Amniotic epithelial cell (primary cell): ENCODE results near the gene MISP.

ENCODE experiments used
- DNase-seq: peaks from one replicate; pipeline ENCODE4 v3.0.0-alpha.2; 2010; ENCODE audit warnings: low read depth

Gene MISP

DNA sequence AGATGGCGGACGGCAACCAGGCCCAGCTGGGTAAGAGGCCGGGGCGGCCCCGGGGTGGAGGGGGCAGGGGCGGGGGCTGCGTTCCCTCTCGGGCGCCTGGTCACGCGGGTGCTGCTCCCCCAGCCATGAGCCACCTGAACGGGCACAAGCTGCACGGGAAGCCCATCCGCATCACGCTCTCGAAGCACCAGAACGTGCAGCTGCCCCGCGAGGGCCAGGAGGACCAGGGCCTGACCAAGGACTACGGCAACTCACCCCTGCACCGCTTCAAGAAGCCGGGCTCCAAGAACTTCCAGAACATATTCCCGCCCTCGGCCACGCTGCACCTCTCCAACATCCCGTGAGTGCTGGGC, 57.5 kb downstream of the MISP start:
- no peak for DNase-seq

- DNase-seq, result no peak
Observed at GRCh38 chr19:810077-810855, 59.4 kb downstream of the MISP start.

DNA sequence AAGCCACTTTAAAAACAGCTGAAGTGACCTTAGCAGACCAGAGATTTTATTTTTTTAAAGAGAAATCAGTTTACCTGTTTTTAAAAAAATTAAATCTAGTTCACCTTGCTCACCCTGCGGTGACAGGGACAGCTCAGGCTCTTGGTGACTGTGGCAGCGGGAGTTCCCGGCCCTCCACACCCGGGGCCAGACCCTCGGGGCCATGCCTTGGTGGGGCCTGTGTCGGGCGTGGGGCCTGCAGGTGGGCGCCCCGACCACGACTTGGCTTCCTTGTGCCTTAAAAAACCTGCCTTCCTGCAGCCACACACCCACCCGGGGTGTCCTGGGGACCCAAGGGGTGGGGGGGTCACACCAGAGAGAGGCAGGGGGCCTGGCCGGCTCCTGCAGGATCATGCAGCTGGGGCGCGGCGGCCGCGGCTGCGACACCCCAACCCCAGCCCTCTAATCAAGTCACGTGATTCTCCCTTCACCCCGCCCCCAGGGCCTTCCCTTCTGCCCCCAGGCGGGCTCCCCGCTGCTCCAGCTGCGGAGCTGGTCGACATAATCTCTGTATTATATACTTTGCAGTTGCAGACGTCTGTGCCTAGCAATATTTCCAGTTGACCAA, 60.1 kb downstream of the MISP start:
- DNase-seq, result no peak

GRCh38 chr19:811506-812048, 60.7 kb downstream of the MISP start:
- no peak for DNase-seq

DNA sequence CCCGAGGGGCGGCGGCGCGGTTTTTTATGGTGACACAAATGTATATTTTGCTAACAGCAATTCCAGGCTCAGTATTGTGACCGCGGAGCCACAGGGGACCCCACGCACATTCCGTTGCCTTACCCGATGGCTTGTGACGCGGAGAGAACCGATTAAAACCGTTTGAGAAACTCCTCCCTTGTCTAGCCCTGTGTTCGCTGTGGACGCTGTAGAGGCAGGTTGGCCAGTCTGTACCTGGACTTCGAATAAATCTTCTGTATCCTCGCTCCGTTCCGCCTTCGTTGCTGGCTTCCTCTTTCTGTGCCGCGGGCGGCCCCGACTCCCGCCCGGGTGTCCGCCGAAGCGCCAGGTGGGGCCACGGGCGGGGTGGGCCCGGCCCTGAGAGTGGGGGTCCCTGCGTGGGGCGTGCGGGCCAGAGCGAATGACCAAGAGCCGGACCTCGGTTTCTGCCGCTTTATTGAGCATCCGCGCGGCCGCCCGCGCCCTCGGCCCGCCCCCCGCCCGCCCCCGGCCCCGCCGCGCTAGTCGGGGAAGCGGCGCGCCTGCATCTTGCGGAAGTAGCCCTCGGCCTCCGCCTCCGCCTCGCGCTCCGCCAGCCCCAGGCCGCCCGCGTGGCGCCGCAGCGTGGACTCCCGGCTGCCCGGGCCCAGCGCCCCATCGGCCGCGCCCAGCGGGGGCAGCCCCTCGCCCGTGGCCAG, 61.3 kb downstream of the MISP start:
- no peak for DNase-seq

- no peak for DNase-seq
Observed at GRCh38 chr19:812747-813218, 61.9 kb downstream of the MISP start.

DNA sequence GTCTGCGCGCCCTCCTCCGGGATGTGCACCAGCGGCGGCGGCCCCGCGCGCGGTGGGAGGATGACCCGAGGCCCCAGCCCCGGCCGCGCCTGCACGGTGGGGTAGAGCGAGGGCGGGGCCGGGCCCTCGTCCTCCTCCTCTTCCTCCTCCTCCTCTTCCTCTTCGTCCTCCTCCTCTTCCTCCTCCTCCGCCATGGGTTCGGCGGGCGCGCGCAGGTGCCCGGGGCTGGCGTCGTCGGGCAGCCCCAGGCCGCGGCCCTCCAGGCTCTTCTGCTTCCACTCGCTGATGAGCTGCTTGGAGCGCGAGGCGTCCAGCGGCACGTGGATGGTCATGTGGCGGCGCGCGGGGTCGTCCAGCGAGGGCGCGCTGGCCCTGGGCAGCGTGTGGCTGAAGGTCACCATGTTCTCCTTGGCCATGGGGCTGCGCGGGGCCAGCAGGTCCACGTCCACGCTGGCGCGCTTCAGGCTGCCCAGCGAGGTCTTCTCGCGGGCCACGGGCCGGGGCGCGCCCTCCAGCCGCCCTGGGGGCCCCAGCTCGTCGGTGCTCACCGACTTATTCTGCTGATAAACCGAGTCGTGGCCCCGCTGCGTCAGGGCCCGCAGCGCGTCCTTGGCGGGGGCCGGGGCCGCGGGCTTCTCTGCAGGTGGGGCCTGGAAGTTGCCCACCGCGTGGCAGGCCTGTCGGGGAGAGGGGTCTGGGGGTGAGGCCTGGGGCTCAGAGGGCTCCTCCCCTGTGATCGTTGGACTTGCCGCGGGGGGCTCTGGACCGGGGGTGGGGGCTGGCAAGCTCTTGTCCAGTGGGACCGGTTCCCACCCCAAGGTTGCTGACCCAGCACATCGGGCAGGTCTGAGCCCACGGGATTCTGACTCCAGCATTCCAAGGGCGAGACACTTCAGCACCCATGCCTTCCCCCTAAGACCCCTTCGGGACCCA, 62.6 kb downstream of the MISP start:
- no peak for DNase-seq
